HG03457 (cell line): Measurements from ENCODE around the gene MBD3.

Source experiments
- ATAC-seq: cut with Tn5 transposase; IDR thresholded peaks from one replicate; pipeline ENCODE4 v1.9.1; 2021; ENCODE audit warnings: moderate number of reproducible peaks; ENCODE audit not compliant: unreplicated experiment

The MBD3 gene

GRCh38 chr19:1601613-1602064 lies 9.0 kb upstream of the MBD3 start:
- ATAC-seq = no peak

- ATAC-seq = no peak
These were observed 6.8 kb upstream of the MBD3 start for GRCh38 chr19:1599460-1599846.

GRCh38 chr19:1598777-1599459 lies 6.3 kb upstream of the MBD3 start:
- ATAC-seq = no peak

GRCh38 chr19:1593501-1593772 lies 772 bp upstream of the MBD3 start:
- ATAC-seq = no peak

- peak; percentile 35 for ATAC-seq
These were observed 476 bp downstream of the MBD3 start for GRCh38 chr19:1592024-1592754.

GRCh38 chr19:1591421-1592023 lies 1.1 kb downstream of the MBD3 start:
- no peak for ATAC-seq

- ATAC-seq = no peak
These were observed 1.8 kb downstream of the MBD3 start for GRCh38 chr19:1590641-1591397.

- no peak for ATAC-seq
These were observed 4.8 kb downstream of the MBD3 start for GRCh38 chr19:1587872-1588271.

- no peak for ATAC-seq
These were observed 7.5 kb downstream of the MBD3 start for GRCh38 chr19:1585243-1585580.

GRCh38 chr19:1584500-1585242 lies 8.0 kb downstream of the MBD3 start:
- ATAC-seq = no peak

GRCh38 chr19:1582201-1582600 lies 10.5 kb downstream of the MBD3 start:
- no peak for ATAC-seq

- no peak for ATAC-seq
These were observed 11.7 kb downstream of the MBD3 start for GRCh38 chr19:1580957-1581356.

- ATAC-seq = no peak
These were observed 12.3 kb downstream of the MBD3 start for GRCh38 chr19:1580382-1580781.

GRCh38 chr19:1579222-1579621 lies 13.4 kb downstream of the MBD3 start:
- ATAC-seq = no peak

- ATAC-seq = no peak
These were observed 14.6 kb downstream of the MBD3 start for GRCh38 chr19:1577929-1578618.

- no peak for ATAC-seq
These were observed 15.4 kb downstream of the MBD3 start for GRCh38 chr19:1577090-1577928.

GRCh38 chr19:1576242-1577089 lies 16.2 kb downstream of the MBD3 start:
- no peak for ATAC-seq

- ATAC-seq = no peak
These were observed 17.1 kb downstream of the MBD3 start for GRCh38 chr19:1575323-1576241.
